Stimulated activated memory B cell treated with anti-CD40 and anti-IgM and Interleukin-4, amounts not matched to agents 10 μg/mL and 1 μg/mL and 100 μg/mL, for 72 hours (primary cell): Measurements from ENCODE around the gene ANKRD44.
"Not testable (repeated sequence)": the region's sequence is repeated elsewhere in the genome, so short reads cannot be mapped to it uniquely, and the experiment has no call there.

Experiments used
- ATAC-seq: fragments of 150-1000 bp; cut with Tn5 transposase; 2 replicates; pipeline ENCODE4 v1.10.0; 2021
- H3K27ac Mint-ChIP-seq: one replicate; pipeline ENCODE4 v1.8.0; 2022; ENCODE audit warnings: mild to moderate bottlenecking, mixed read lengths
- H3K27me3 Mint-ChIP-seq: one replicate; pipeline ENCODE4 v1.8.0; 2022; ENCODE audit warnings: mixed read lengths
- H3K36me3 Mint-ChIP-seq: one replicate; pipeline ENCODE4 v1.8.0; 2022; ENCODE audit warnings: mixed read lengths
- H3K4me1 Mint-ChIP-seq: one replicate; pipeline ENCODE4 v1.8.0; 2022; ENCODE audit warnings: mixed read lengths
- H3K4me3 Mint-ChIP-seq: one replicate; pipeline ENCODE4 v1.8.0; 2022; ENCODE audit warnings: mild to moderate bottlenecking, moderate library complexity, mixed read lengths
- H3K9me3 Mint-ChIP-seq: one replicate; pipeline ENCODE4 v1.8.0; 2022; ENCODE audit warnings: mixed read lengths

ANKRD44 gene

GRCh38 chr2:197073270-197073669 lies 237.3 kb downstream of the ANKRD44 start:
- Mint-ChIP-seq H3K9me3 (peaks cover 13% of the 10 kb centered on the region), H3K27me3 (no peaks in the 10 kb centered on the region), H3K27ac (peak overlapping the region; percentile 22), H3K36me3 (peaks cover 90% of the 10 kb centered on the region), H3K4me1 (peaks cover 20% of the 10 kb centered on the region), H3K4me3 (no peak overlapping the region)
- no peak for ATAC-seq

DNA sequence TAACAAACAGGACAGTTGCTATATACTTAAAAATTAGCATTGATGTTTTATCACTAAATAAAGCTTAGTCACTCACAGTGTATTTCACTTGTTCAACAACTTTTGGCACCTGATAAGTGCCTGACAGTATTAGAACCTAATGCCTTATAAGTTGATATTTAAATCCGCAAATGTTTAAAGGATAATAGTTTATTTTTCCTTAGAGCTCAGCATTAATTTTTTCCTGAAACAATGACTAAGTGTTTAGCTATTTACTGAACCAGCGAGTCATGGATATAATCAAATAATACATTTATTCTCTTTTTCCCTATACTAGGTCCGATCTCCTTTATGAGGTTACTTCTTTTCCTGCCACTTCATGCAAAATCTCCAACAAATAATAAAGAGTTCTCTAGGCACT lies 238.0 kb downstream of the ANKRD44 start:
- Mint-ChIP-seq H3K36me3 (peaks cover 83% of the 10 kb centered on the region), H3K4me3 (no peak overlapping the region), H3K27ac (no peak overlapping the region), H3K27me3 (no peaks in the 10 kb centered on the region), H3K9me3 (peaks cover 13% of the 10 kb centered on the region), H3K4me1 (peaks cover 20% of the 10 kb centered on the region)
- ATAC-seq, result no peak

GRCh38 chr2:197071790-197072436 lies 238.7 kb downstream of the ANKRD44 start:
- H3K36me3 Mint-ChIP-seq, result peaks cover 77% of the 10 kb centered on the region
- peaks cover 20% of the 10 kb centered on the region for H3K4me1 Mint-ChIP-seq
- peak overlapping the region; percentile 72 for H3K27ac Mint-ChIP-seq
- no peak for ATAC-seq
- no peaks in the 10 kb centered on the region for H3K27me3 Mint-ChIP-seq
- peaks cover 9% of the 10 kb centered on the region for H3K9me3 Mint-ChIP-seq
- no peak overlapping the region for H3K4me3 Mint-ChIP-seq

- Mint-ChIP-seq H3K27me3 (no peaks in the 10 kb centered on the region), H3K4me1 (peaks cover 25% of the 10 kb centered on the region), H3K4me3 (no peak overlapping the region), H3K9me3 (peaks cover 6% of the 10 kb centered on the region), H3K36me3 (peaks cover 77% of the 10 kb centered on the region), H3K27ac (peak overlapping the region; percentile 72)
- no peak for ATAC-seq
These were observed 239.4 kb downstream of the ANKRD44 start for GRCh38 chr2:197071213-197071612.

- H3K9me3 Mint-ChIP-seq, result peaks cover 6% of the 10 kb centered on the region
- peaks cover 84% of the 10 kb centered on the region for H3K36me3 Mint-ChIP-seq
- H3K27ac Mint-ChIP-seq, result no peak overlapping the region
- no peaks in the 10 kb centered on the region for H3K27me3 Mint-ChIP-seq
- no peak overlapping the region for H3K4me3 Mint-ChIP-seq
- H3K4me1 Mint-ChIP-seq, result peaks cover 38% of the 10 kb centered on the region
- no peak for ATAC-seq
These were observed 240.6 kb downstream of the ANKRD44 start for GRCh38 chr2:197069958-197070357.

DNA sequence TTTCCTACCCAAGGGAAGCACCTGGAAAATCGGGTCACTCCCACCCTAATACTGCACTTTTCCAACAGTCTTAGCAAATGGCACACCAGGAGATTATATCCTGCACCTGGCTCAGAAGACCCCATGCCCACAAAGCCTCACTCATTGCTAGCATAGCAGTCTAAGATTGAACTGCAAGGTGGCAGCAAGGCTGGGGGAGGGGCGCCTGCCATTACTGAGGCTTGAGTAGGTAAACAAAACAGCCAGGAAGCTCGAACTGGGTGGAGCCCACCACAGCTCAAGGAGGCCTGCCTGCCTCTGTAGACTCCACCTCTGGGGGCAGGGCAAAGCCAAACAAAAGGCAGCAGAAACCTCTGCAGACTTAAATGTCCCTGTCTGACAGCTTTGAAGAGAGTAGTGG lies 248.0 kb downstream of the ANKRD44 start:
- H3K4me3 Mint-ChIP-seq, ATAC-seq, H3K27me3 Mint-ChIP-seq, H3K27ac Mint-ChIP-seq, H3K9me3 Mint-ChIP-seq: not testable (repeated sequence)
- Mint-ChIP-seq H3K36me3 (peaks cover 82% of the 10 kb centered on the region), H3K4me1 (peaks cover 42% of the 10 kb centered on the region)

DNA sequence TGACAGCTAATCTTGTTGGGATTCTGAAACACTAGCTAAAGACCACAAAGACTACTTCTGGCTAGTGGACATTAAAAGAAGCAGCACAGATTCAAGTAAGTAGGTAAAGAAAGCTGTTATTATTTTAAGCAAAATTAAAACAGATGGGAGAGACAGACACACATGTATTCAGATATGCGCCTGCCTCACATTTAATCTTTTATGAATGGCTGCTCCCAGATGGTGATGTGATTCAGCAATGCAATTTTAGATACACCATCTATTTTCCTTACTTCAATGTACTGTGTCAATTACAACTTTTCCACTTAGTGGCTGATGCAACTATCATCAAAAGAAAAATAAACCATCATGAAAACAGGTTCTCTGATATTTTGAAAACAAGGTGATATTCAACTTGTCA lies 251.1 kb downstream of the ANKRD44 start:
- Mint-ChIP-seq H3K4me1 (peaks cover 20% of the 10 kb centered on the region), H3K36me3 (peaks cover 85% of the 10 kb centered on the region), H3K9me3 (peaks cover 5% of the 10 kb centered on the region), H3K27ac (no peak overlapping the region), H3K4me3 (no peak overlapping the region), H3K27me3 (no peaks in the 10 kb centered on the region)
- no peak for ATAC-seq

DNA sequence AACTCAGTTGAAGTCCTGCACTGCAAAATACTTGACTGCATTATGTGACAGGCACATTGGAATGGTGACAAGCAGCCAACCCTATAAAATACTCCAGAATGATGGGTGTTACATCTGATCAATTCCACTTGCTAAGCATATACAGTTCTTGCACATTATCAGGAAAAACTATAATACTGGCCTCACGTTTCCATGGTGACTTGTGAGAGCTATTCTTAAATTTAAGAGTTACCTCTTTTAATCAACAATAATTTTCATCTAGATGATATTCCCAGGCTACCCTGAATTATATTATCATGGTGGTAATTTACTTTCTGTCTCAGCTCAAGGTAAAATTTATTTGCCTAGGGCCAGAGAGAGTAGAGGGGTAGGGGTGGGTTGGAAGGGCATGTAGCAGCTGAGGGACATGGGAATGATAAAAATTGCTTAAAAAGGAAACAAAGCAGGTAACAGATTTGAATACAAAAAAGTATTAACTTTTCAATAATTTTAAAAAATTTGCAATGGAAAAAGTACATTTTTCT lies 251.7 kb downstream of the ANKRD44 start:
- Mint-ChIP-seq H3K4me3 (no peak overlapping the region), H3K4me1 (peaks cover 16% of the 10 kb centered on the region), H3K27ac (no peak overlapping the region), H3K9me3 (peaks cover 5% of the 10 kb centered on the region), H3K27me3 (no peaks in the 10 kb centered on the region), H3K36me3 (peaks cover 86% of the 10 kb centered on the region)
- ATAC-seq, result no peak

GRCh38 chr2:197057959-197058358 lies 252.6 kb downstream of the ANKRD44 start:
- Mint-ChIP-seq H3K4me3 (no peak overlapping the region), H3K27me3 (no peaks in the 10 kb centered on the region), H3K9me3 (peaks cover 5% of the 10 kb centered on the region), H3K27ac (no peak overlapping the region), H3K4me1 (peaks cover 10% of the 10 kb centered on the region), H3K36me3 (peaks cover 84% of the 10 kb centered on the region)
- ATAC-seq, result no peak

GRCh38 chr2:197055045-197055444 lies 255.5 kb downstream of the ANKRD44 start:
- no peak overlapping the region for H3K27ac Mint-ChIP-seq
- H3K4me1 Mint-ChIP-seq, result no peaks in the 10 kb centered on the region
- H3K27me3 Mint-ChIP-seq, result no peaks in the 10 kb centered on the region
- peaks cover 88% of the 10 kb centered on the region for H3K36me3 Mint-ChIP-seq
- peaks cover 10% of the 10 kb centered on the region for H3K9me3 Mint-ChIP-seq
- no peak for ATAC-seq
- H3K4me3 Mint-ChIP-seq, result no peak overlapping the region

GRCh38 chr2:197054437-197054836 lies 256.1 kb downstream of the ANKRD44 start:
- peaks cover 14% of the 10 kb centered on the region for H3K9me3 Mint-ChIP-seq
- no peaks in the 10 kb centered on the region for H3K27me3 Mint-ChIP-seq

GRCh38 chr2:197052356-197052755 lies 258.2 kb downstream of the ANKRD44 start:
- ATAC-seq, result no peak

More at GRCh38 chr2:197054437-197054836, 256.1 kb downstream of the ANKRD44 start:
- Mint-ChIP-seq H3K4me1 (no peaks in the 10 kb centered on the region), H3K27ac (no peak overlapping the region), H3K4me3 (no peak overlapping the region), H3K36me3 (peaks cover 89% of the 10 kb centered on the region)
- no peak for ATAC-seq

GRCh38 chr2:197045115-197045514 lies 265.5 kb downstream of the ANKRD44 start:
- no peaks in the 10 kb centered on the region for H3K27me3 Mint-ChIP-seq
- peaks cover 16% of the 10 kb centered on the region for H3K4me1 Mint-ChIP-seq
- H3K9me3 Mint-ChIP-seq, result peaks cover 5% of the 10 kb centered on the region
- peaks cover 54% of the 10 kb centered on the region for H3K36me3 Mint-ChIP-seq
- ATAC-seq, result no peak
- H3K27ac Mint-ChIP-seq, result peak overlapping the region; percentile 31
- no peak overlapping the region for H3K4me3 Mint-ChIP-seq

More at GRCh38 chr2:197052356-197052755, 258.2 kb downstream of the ANKRD44 start:
- no peak overlapping the region for H3K4me3 Mint-ChIP-seq
- H3K27ac Mint-ChIP-seq, result no peak overlapping the region
- H3K4me1 Mint-ChIP-seq, result no peaks in the 10 kb centered on the region
- H3K27me3 Mint-ChIP-seq, result no peaks in the 10 kb centered on the region
- H3K9me3 Mint-ChIP-seq, result peaks cover 14% of the 10 kb centered on the region
- peaks cover 84% of the 10 kb centered on the region for H3K36me3 Mint-ChIP-seq

- Mint-ChIP-seq H3K4me1 (peaks cover 16% of the 10 kb centered on the region), H3K27ac (peak overlapping the region; percentile 12), H3K36me3 (peaks cover 48% of the 10 kb centered on the region), H3K27me3 (no peaks in the 10 kb centered on the region), H3K9me3 (no peaks in the 10 kb centered on the region), H3K4me3 (no peak overlapping the region)
- ATAC-seq, result no peak
These were observed 267.8 kb downstream of the ANKRD44 start for GRCh38 chr2:197042739-197043196.

DNA sequence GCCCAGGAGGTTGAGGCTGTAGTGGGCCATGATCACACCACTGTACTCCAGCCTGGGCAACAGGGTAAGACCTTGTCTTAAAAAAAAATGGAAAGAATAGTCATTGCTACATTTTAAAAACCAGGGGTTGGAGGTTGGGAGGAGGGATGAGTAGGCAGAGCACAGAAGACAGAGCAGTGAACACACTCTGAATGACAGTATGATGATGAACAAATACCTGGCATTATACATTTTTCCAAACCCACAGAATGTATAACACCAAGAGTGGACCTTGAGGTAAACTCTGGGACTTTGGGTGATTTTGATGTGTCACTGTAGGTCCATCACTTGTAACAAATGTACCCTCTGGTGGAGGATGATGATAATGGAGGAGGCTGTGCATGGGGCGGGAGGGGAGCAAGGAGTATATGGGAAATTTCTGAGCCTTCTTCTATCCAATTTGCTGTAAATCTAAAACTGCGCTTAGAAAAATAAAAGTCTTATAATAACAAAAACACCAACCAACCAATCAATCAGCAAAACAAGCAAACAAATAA lies 272.6 kb downstream of the ANKRD44 start:
- H3K27ac Mint-ChIP-seq, result no peak overlapping the region
- no peak overlapping the region for H3K4me3 Mint-ChIP-seq
- peaks cover 10% of the 10 kb centered on the region for H3K4me1 Mint-ChIP-seq
- no peaks in the 10 kb centered on the region for H3K27me3 Mint-ChIP-seq
- peaks cover 53% of the 10 kb centered on the region for H3K36me3 Mint-ChIP-seq
- H3K9me3 Mint-ChIP-seq, result no peaks in the 10 kb centered on the region
- ATAC-seq, result no peak

- H3K4me1 Mint-ChIP-seq, result peaks cover 6% of the 10 kb centered on the region
- H3K27me3 Mint-ChIP-seq, result no peaks in the 10 kb centered on the region
- H3K4me3 Mint-ChIP-seq, result no peak overlapping the region
- no peaks in the 10 kb centered on the region for H3K9me3 Mint-ChIP-seq
- H3K36me3 Mint-ChIP-seq, result peaks cover 48% of the 10 kb centered on the region
- H3K27ac Mint-ChIP-seq, result peak overlapping the region; percentile 55
- ATAC-seq, result no peak
These were observed 275.6 kb downstream of the ANKRD44 start for GRCh38 chr2:197035002-197035401.
